Stimulated activated CD4-positive, alpha-beta T cell treated with anti-CD3 and anti-CD28 coated beads, Interleukin-4, amount 100 ng/mL, for 4 hours (primary cell): Measurements from ENCODE around the gene TFAP2A.

Experiments
- DNase-seq, 2 experiments: peaks; one replicate each; pipeline ENCODE4 v3.0.0-alpha.2; 2020

TFAP2A gene

GRCh38 chr6:10412461-10413261 is 2.2 kb downstream of the TFAP2A start:
- no peak for DNase-seq

GRCh38 chr6:10411971-10412460 is 2.9 kb downstream of the TFAP2A start:
- DNase-seq = peak; percentile 36 to 60

- peak in 1 of 2 experiments; percentile 8 for DNase-seq
Measured at GRCh38 chr6:10411131-10411970, 3.5 kb downstream of the TFAP2A start.

GRCh38 chr6:10410207-10411050 is 4.4 kb downstream of the TFAP2A start:
- no peak for DNase-seq

GRCh38 chr6:10409731-10410206 is 5.1 kb downstream of the TFAP2A start:
- DNase-seq = no peak

- DNase-seq = no peak
Measured at GRCh38 chr6:10409233-10409721, 5.6 kb downstream of the TFAP2A start.

GRCh38 chr6:10408457-10408856 is 6.4 kb downstream of the TFAP2A start:
- DNase-seq = no peak

- DNase-seq = no peak
Measured at GRCh38 chr6:10407674-10408054, 7.2 kb downstream of the TFAP2A start.

- DNase-seq = no peak
Measured at GRCh38 chr6:10407018-10407673, 7.7 kb downstream of the TFAP2A start.

- DNase-seq = no peak
Measured at GRCh38 chr6:10406556-10406955, 8.3 kb downstream of the TFAP2A start.

- DNase-seq = no peak
Measured at GRCh38 chr6:10405513-10405900, 9.4 kb downstream of the TFAP2A start.

- no peak for DNase-seq
Measured at GRCh38 chr6:10404799-10405512, 9.9 kb downstream of the TFAP2A start.

- DNase-seq = peak; percentile 82
Measured at GRCh38 chr6:10404107-10404798, 10.6 kb downstream of the TFAP2A start.

- no peak for DNase-seq
Measured at GRCh38 chr6:10403385-10404106, 11.3 kb downstream of the TFAP2A start.

GRCh38 chr6:10402648-10403311 is 12.1 kb downstream of the TFAP2A start:
- no peak for DNase-seq

GRCh38 chr6:10401632-10402223 is 13.1 kb downstream of the TFAP2A start:
- no peak for DNase-seq

GRCh38 chr6:10401004-10401536 is 13.8 kb downstream of the TFAP2A start:
- DNase-seq = no peak

GRCh38 chr6:10400330-10400729 is 14.5 kb downstream of the TFAP2A start:
- no peak for DNase-seq

- no peak for DNase-seq
Measured at GRCh38 chr6:10399451-10399850, 15.4 kb downstream of the TFAP2A start.
